Chondrocyte (in vitro differentiated cells): Measurements from ENCODE around the gene TUBB3. TPM values are rescaled to one million over a fixed set of nuclear protein-coding genes. Genes with fewer than 3 reads are reported as not detected.

Source experiments
- DNase-seq: peaks from one replicate; pipeline ENCODE4 v3.0.0; 2021; ENCODE audit warnings: mixed read lengths, low spot score
- H3K27ac Mint-ChIP-seq: one replicate; pipeline ENCODE4 v1.8.0; 2021; ENCODE audit warnings: mild to moderate bottlenecking, moderate library complexity, mixed read lengths; ENCODE audit not compliant: unreplicated experiment
- H3K27me3 Mint-ChIP-seq: 2 replicates; pipeline ENCODE4 v1.8.0; 2021; ENCODE audit warnings: low read depth, mixed read lengths
- H3K36me3 Mint-ChIP-seq: 2 replicates; pipeline ENCODE4 v1.8.0; 2021; ENCODE audit warnings: low read depth, mixed read lengths
- H3K4me1 Mint-ChIP-seq: 2 replicates; pipeline ENCODE4 v1.8.0; 2021; ENCODE audit warnings: low read depth, mild to moderate bottlenecking, mixed read lengths
- H3K4me3 Mint-ChIP-seq: one replicate; pipeline ENCODE4 v1.8.0; 2021; ENCODE audit warnings: mild to moderate bottlenecking, moderate library complexity, mixed read lengths; ENCODE audit not compliant: unreplicated experiment
- H3K9me3 Mint-ChIP-seq: 2 replicates; pipeline ENCODE4 v1.8.0; 2021; ENCODE audit warnings: low read depth, mixed read lengths
- CTCF ChIP-seq: fragments of 200-600 bp; sonication (generic); IDR thresholded peaks from 2 replicates; pipeline ENCODE4 v1.5.0; 2021; ENCODE audit warnings: antibody characterized with exemption, mild to moderate bottlenecking, moderate library complexity
- total RNA-seq: library from RNA; stranded (reverse); gene quantifications from 3 replicates; pipeline ENCODE4 v1.2.1, GENCODE V29; 2021

Gene TUBB3
- total RNA-seq, 1 donor from 2014 or later: 104 TPM

- H3K4me3 Mint-ChIP-seq: no peak overlapping the region
- DNase-seq: no peak
- H3K27ac Mint-ChIP-seq: no peak overlapping the region
- peaks cover 30% of the 10 kb centered on the region for H3K36me3 Mint-ChIP-seq
- H3K27me3 Mint-ChIP-seq: no peaks in the 10 kb centered on the region
- H3K9me3 Mint-ChIP-seq: no peaks in the 10 kb centered on the region
- TF ChIP-seq CTCF: no peak
- no peaks in the 10 kb centered on the region for H3K4me1 Mint-ChIP-seq
Measured at GRCh38 chr16:89956505-89957215, 33.5 kb downstream of the TUBB3 start.

GRCh38 chr16:89957216-89957785 lies 34.2 kb downstream of the TUBB3 start:
- Mint-ChIP-seq H3K4me3 (no peak overlapping the region), H3K4me1 (no peaks in the 10 kb centered on the region), H3K27me3 (no peaks in the 10 kb centered on the region), H3K9me3 (no peaks in the 10 kb centered on the region), H3K27ac (no peak overlapping the region), H3K36me3 (peaks cover 30% of the 10 kb centered on the region)
- TF ChIP-seq CTCF: no peak
- DNase-seq: no peak

- TF ChIP-seq CTCF: no peak
- Mint-ChIP-seq H3K4me3 (no peak overlapping the region), H3K4me1 (no peaks in the 10 kb centered on the region), H3K9me3 (no peaks in the 10 kb centered on the region), H3K27me3 (no peaks in the 10 kb centered on the region), H3K36me3 (peaks cover 30% of the 10 kb centered on the region), H3K27ac (no peak overlapping the region)
- DNase-seq: no peak
Measured at GRCh38 chr16:89958068-89958467, 34.9 kb downstream of the TUBB3 start.

GRCh38 chr16:89958596-89958995 lies 35.5 kb downstream of the TUBB3 start:
- Mint-ChIP-seq H3K27me3 (no peaks in the 10 kb centered on the region), H3K27ac (no peak overlapping the region), H3K4me3 (no peak overlapping the region), H3K9me3 (no peaks in the 10 kb centered on the region), H3K4me1 (no peaks in the 10 kb centered on the region), H3K36me3 (peaks cover 30% of the 10 kb centered on the region)
- no peak for DNase-seq
- no peak for TF ChIP-seq CTCF

- no peak for DNase-seq
- Mint-ChIP-seq H3K9me3 (no peaks in the 10 kb centered on the region), H3K4me1 (no peaks in the 10 kb centered on the region), H3K27me3 (no peaks in the 10 kb centered on the region), H3K4me3 (no peak overlapping the region), H3K27ac (no peak overlapping the region), H3K36me3 (peaks cover 29% of the 10 kb centered on the region)
- no peak for TF ChIP-seq CTCF
Measured at GRCh38 chr16:89960966-89961365, 37.8 kb downstream of the TUBB3 start.
